ENCODE data around the gene RAMACL. TPM values are rescaled to one million over a fixed set of nuclear protein-coding genes. Genes with fewer than 3 reads are reported as not detected.
A peak's percentile ranks its signal among the peaks of the same experiment; 100 is the strongest.

The RAMACL gene
- total RNA-seq, 1 donor from 2014 or later, result 4.9 TPM

DNA sequence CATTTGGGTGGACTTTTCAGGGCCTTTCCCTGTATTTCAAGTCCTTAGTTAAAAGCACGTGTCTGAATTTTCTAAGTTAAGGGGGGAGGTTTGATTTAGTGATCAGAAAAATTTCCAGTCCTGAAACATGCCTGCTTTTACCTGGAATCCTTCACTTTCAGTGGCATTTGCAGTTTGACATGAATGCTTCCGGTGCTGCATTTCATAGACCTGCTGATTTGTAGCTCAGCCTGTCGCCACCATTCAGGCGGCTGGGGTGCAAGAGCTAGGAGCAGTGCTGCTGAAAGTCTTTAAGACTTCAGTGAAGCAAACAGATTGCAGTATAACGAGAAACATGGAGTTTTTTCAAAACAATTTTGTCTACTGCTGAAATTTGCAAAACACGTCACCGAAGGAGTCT, 26.5 kb upstream of the RAMACL start:
- H3K27ac Mint-ChIP-seq (ENCODE audit: unreplicated experiment), result peak overlapping the region; percentile 80
- peaks cover 15% of the 10 kb centered on the region for H3K27me3 Mint-ChIP-seq (ENCODE audit: unreplicated experiment)
- peaks cover 87% of the 10 kb centered on the region for H3K4me1 Mint-ChIP-seq (ENCODE audit: unreplicated experiment)
- H3K9me3 Mint-ChIP-seq (ENCODE audit: unreplicated experiment), result no peaks in the 10 kb centered on the region
- peak overlapping the region; percentile 71 for H3K4me3 Mint-ChIP-seq (ENCODE audit: unreplicated experiment)
- TF ChIP-seq, protein P1, sequence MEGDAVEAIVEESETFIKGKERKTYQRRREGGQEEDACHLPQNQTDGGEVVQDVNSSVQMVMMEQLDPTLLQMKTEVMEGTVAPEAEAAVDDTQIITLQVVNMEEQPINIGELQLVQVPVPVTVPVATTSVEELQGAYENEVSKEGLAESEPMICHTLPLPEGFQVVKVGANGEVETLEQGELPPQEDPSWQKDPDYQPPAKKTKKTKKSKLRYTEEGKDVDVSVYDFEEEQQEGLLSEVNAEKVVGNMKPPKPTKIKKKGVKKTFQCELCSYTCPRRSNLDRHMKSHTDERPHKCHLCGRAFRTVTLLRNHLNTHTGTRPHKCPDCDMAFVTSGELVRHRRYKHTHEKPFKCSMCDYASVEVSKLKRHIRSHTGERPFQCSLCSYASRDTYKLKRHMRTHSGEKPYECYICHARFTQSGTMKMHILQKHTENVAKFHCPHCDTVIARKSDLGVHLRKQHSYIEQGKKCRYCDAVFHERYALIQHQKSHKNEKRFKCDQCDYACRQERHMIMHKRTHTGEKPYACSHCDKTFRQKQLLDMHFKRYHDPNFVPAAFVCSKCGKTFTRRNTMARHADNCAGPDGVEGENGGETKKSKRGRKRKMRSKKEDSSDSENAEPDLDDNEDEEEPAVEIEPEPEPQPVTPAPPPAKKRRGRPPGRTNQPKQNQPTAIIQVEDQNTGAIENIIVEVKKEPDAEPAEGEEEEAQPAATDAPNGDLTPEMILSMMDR (IDR thresholded peaks at IDR 0.05; ENCODE audit: unreplicated experiment), result no peak
- no peak for DNase-seq (ENCODE audit: low spot score)
- peaks cover 33% of the 10 kb centered on the region for H3K36me3 Mint-ChIP-seq (ENCODE audit: low read depth, unreplicated experiment)

DNA sequence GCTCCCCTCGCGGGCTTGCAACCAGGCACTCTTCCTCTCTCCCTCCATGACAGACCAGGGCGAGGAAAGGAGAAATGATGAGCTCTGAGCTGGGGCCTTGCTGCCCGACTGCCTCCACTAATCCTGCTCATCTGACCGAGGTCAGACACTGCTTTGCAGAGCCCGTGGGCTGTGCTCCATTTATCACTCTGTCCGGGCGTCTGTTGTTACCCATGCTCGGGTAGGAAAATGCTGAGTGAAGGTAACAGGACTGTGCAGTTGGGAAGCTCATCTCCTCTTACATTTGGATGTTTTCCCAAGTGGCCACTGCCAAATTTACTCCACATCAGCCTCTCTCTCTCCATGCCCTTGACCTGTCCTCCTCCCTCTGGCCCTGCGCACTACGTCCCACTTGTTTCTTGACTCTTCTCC, 26.0 kb upstream of the RAMACL start:
- DNase-seq (ENCODE audit: low spot score), result no peak
- peak overlapping the region; percentile 80 for H3K27ac Mint-ChIP-seq (ENCODE audit: unreplicated experiment)
- H3K4me1 Mint-ChIP-seq (ENCODE audit: unreplicated experiment), result peaks cover 90% of the 10 kb centered on the region
- H3K27me3 Mint-ChIP-seq (ENCODE audit: unreplicated experiment), result peaks cover 15% of the 10 kb centered on the region
- TF ChIP-seq, protein P1 (IDR thresholded peaks at IDR 0.05; ENCODE audit: unreplicated experiment), result no peak
- H3K36me3 Mint-ChIP-seq (ENCODE audit: low read depth, unreplicated experiment), result peaks cover 30% of the 10 kb centered on the region
- peak overlapping the region; percentile 37 for H3K4me3 Mint-ChIP-seq (ENCODE audit: unreplicated experiment)
- no peaks in the 10 kb centered on the region for H3K9me3 Mint-ChIP-seq (ENCODE audit: unreplicated experiment)

DNA sequence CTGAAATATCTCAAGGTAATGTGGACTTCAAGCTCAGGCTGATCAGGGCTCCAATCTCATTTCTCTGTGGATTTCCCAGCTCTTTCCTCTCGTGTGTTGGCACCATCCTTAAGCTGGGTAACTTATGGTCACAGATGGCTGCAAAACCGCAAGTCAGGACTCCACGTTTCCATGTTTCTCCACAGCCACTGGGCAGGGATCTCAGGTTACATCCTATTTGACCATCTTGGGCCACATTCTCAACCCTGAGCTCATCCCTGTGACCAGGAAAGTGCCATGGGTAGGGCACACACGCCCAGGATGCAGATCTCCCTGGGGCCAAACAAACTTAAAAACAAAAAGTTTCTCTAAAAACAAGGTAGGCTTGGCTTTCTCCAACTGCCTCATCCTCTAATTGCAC, 25.2 kb upstream of the RAMACL start:
- H3K9me3 Mint-ChIP-seq (ENCODE audit: unreplicated experiment), result no peaks in the 10 kb centered on the region
- peak overlapping the region; percentile 23 for H3K4me3 Mint-ChIP-seq (ENCODE audit: unreplicated experiment)
- DNase-seq (ENCODE audit: low spot score), result no peak
- H3K27me3 Mint-ChIP-seq (ENCODE audit: unreplicated experiment), result peaks cover 15% of the 10 kb centered on the region
- H3K4me1 Mint-ChIP-seq (ENCODE audit: unreplicated experiment), result peaks cover 86% of the 10 kb centered on the region
- TF ChIP-seq, protein P1 (IDR thresholded peaks at IDR 0.05; ENCODE audit: unreplicated experiment), result no peak
- no peak overlapping the region for H3K27ac Mint-ChIP-seq (ENCODE audit: unreplicated experiment)
- H3K36me3 Mint-ChIP-seq (ENCODE audit: low read depth, unreplicated experiment), result peaks cover 26% of the 10 kb centered on the region

DNA sequence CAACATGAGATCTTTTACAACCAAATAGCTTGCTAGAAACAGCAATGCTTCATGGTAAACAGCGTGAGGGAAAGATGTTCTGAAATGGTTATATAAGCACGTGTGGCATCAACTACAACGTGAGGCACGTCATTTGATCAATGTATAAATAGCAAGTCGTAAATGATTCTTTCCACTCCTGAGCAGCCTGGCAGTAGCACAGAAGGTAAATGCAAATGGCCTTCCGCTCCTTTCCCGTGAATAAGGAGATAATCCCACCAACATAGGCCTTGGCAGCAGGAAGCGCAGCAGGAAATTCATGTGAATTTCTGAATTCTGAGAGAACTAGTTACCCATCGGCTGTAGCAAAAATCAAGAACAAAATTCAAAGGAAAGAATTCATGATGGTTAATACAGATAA, 23.6 kb upstream of the RAMACL start:
- peak overlapping the region; percentile 80 for H3K27ac Mint-ChIP-seq (ENCODE audit: unreplicated experiment)
- H3K4me3 Mint-ChIP-seq (ENCODE audit: unreplicated experiment), result peak overlapping the region; percentile 12
- H3K4me1 Mint-ChIP-seq (ENCODE audit: unreplicated experiment), result peaks cover 70% of the 10 kb centered on the region
- no peak for DNase-seq (ENCODE audit: low spot score)
- H3K27me3 Mint-ChIP-seq (ENCODE audit: unreplicated experiment), result peaks cover 14% of the 10 kb centered on the region
- TF ChIP-seq, protein P1 (IDR thresholded peaks at IDR 0.05; ENCODE audit: unreplicated experiment), result no peak
- peaks cover 23% of the 10 kb centered on the region for H3K36me3 Mint-ChIP-seq (ENCODE audit: low read depth, unreplicated experiment)
- no peaks in the 10 kb centered on the region for H3K9me3 Mint-ChIP-seq (ENCODE audit: unreplicated experiment)

DNA sequence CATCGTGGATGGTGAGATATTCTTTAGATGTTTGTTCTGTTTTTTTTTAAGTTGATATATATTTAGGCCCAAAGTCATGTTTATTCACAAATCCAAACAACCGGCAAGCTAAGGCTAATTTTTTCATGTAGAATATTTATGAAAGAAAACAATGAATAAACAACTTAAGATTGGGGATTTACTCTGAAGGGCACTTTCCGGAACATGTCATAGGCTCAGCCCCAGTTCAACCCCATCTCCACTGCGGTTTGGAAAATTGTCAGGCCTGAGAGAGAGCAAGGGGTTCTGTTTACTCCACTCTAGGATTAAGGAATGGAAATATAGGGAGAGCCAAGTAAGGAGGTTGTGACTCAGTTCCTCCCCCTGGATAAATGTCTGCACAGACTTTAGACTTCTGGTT, 22.3 kb upstream of the RAMACL start:
- peaks cover 9% of the 10 kb centered on the region for H3K27me3 Mint-ChIP-seq (ENCODE audit: unreplicated experiment)
- H3K27ac Mint-ChIP-seq (ENCODE audit: unreplicated experiment), result peak overlapping the region; percentile 23
- no peak overlapping the region for H3K4me3 Mint-ChIP-seq (ENCODE audit: unreplicated experiment)
- H3K4me1 Mint-ChIP-seq (ENCODE audit: unreplicated experiment), result peaks cover 57% of the 10 kb centered on the region
- peaks cover 12% of the 10 kb centered on the region for H3K36me3 Mint-ChIP-seq (ENCODE audit: low read depth, unreplicated experiment)
- H3K9me3 Mint-ChIP-seq (ENCODE audit: unreplicated experiment), result no peaks in the 10 kb centered on the region
- TF ChIP-seq, protein P1 (IDR thresholded peaks at IDR 0.05; ENCODE audit: unreplicated experiment), result no peak
- DNase-seq (ENCODE audit: low spot score), result no peak

All from endothelial cell (in vitro differentiated cells).